Upper lobe of left lung (tissue), 6 donors: Measurements from ENCODE around the gene CDRT15. TPM values are rescaled to one million over a fixed set of nuclear protein-coding genes. Genes with fewer than 3 reads are reported as not detected.
"Not testable (repeated sequence)": the region's sequence is repeated elsewhere in the genome, so short reads cannot be mapped to it uniquely, and the experiment has no call there.

Source experiments
- ATAC-seq, 2 donors: fragments of 200-7000 bp; cut with Tn5 transposase; one replicate each; pipeline ENCODE4 v1.9.1; 2022; ENCODE audit warnings: mild to moderate bottlenecking in 2 of 2, moderate library complexity in 2 of 2; ENCODE audit not compliant: low FRiP score in 2 of 2
- DNase-seq, 2 donors: peaks; one replicate each; pipeline ENCODE4 v3.0.0-alpha.2; 2019 to 2020
- H3K27ac ChIP-seq, 4 donors: fragments of 200-600 bp; sonication (generic); one replicate each; pipeline ENCODE4 v1.5.1; 2016 to 2019
- H3K27me3 ChIP-seq, 4 donors: fragments of 200-600 bp; sonication (generic); one replicate each; pipeline ENCODE4 v1.5.1; 2017 to 2019
- H3K36me3 ChIP-seq, 4 donors: fragments of 200-600 bp; sonication (generic); one replicate each; pipeline ENCODE4 v1.5.1; 2016 to 2019
- H3K4me1 ChIP-seq, 4 donors: fragments of 200-600 bp; sonication (generic); one replicate each; pipeline ENCODE4 v1.5.1; 2018 to 2019
- H3K4me3 ChIP-seq, 4 donors: fragments of 200-600 bp; sonication (generic); one replicate each; pipeline ENCODE4 v1.5.1; 2017 to 2019; ENCODE audit warnings: mild to moderate bottlenecking in 2 of 4, moderate library complexity in 1 of 4
- H3K9me3 ChIP-seq, 4 donors: fragments of 200-600 bp; sonication (generic); one replicate each; pipeline ENCODE4 v1.5.1; 2018 to 2019
- CTCF ChIP-seq, 6 experiments: fragments of 450-650 bp in 4 of 6; fragments of 200-600 bp in 2 of 6; sonication (generic) in 2 of 6; IDR thresholded peaks; one replicate each; pipeline ENCODE4 v1.5.1; 2016 to 2019; ENCODE audit warnings: antibody characterized with exemption in 6 of 6
- EP300 ChIP-seq, 4 donors: sonication (generic); formaldehyde crosslinking; IDR thresholded peaks; one replicate each; pipeline ENCODE4 v1.5.1; 2017; ENCODE audit warnings: antibody characterized with exemption in 4 of 4, control low read depth in 2 of 4
- POLR2A ChIP-seq, 4 donors: fragments of 450-650 bp; IDR thresholded peaks; one replicate each; pipeline ENCODE4 v1.5.1; 2016 to 2017; ENCODE audit warnings: antibody characterized with exemption in 4 of 4, mild to moderate bottlenecking in 2 of 4
- POLR2AphosphoS5 ChIP-seq, 2 donors: sonication (generic); formaldehyde crosslinking; IDR thresholded peaks; one replicate each; pipeline ENCODE4 v1.5.1; 2017; ENCODE audit warnings: antibody characterized with exemption in 2 of 2
- WGBS, 2 donors: methylation state at CpG; one replicate each; pipeline ENCODE4 v1.1.5; 2017 to 2018; 5-methylcytosine and 5-hydroxymethylcytosine counted together
- total RNA-seq, 6 donors: library from RNA; depleted of rRNA in 4 of 6; stranded (reverse); fragments of >200 nt in 4 of 6; gene quantifications; one replicate each; pipeline versions ENCODE4 v1.1.0 to v1.2.1, GENCODE V29; 2016 to 2021
- donor health status: DM: no; HTN: no; CAD: no; lungs with moderate emphysema.
- donor health status: DM: no; HTN: yes; CAD: no; lungs with severe emphysema.

CDRT15 gene
- not detected for total RNA-seq

GRCh38 chr17:14236762-14237161, at the start of gene CDRT15:
Gene CDRT15, minus strand, starts transcription at chr17:14236862. Its CDS starts 29 bp downstream, at chr17:14236833.
- ATAC-seq = peak in 1 of 2 donors; percentile 66
- DNase-seq, H3K9me3 ChIP-seq, H3K27me3 ChIP-seq, H3K36me3 ChIP-seq, H3K4me3 ChIP-seq, H3K4me1 ChIP-seq, H3K27ac ChIP-seq: not testable (repeated sequence)
- 87 to 91% methylated on average over 9 to 11 of the region's 11 CpGs for WGBS, 2 donors

GRCh38 chr17:14282726-14283125, 46.1 kb upstream of the CDRT15 start:
- TF ChIP-seq EP300 (IDR thresholded peaks at IDR 0.05) (no peak), POLR2AphosphoS5 (IDR thresholded peaks at IDR 0.05) (no peak), CTCF (IDR thresholded peaks at IDR 0.05) (no peak), POLR2A (IDR thresholded peaks at IDR 0.05) (no peak)
- no peak for DNase-seq
- WGBS, 2 donors = 77 to 81% methylated on average over 2 of the region's 2 CpGs
- Histone ChIP-seq H3K4me1 (no peaks in the 10 kb centered on the region), H3K4me3 (no peak overlapping the region), H3K27ac (no peak overlapping the region), H3K36me3 (no peaks in the 10 kb centered on the region), H3K27me3 (no peaks in the 10 kb centered on the region), H3K9me3 (no peaks in the 10 kb centered on the region)
- ATAC-seq = no peak

- ATAC-seq (no peak), DNase-seq (no peak)
- no peaks in the 10 kb centered on the region for H3K4me1 ChIP-seq
- WGBS, 2 donors = 95 to 96% methylated on average over 3 of the region's 3 CpGs
- TF ChIP-seq EP300 (IDR thresholded peaks at IDR 0.05) (no peak), POLR2AphosphoS5 (IDR thresholded peaks at IDR 0.05) (no peak), POLR2A (IDR thresholded peaks at IDR 0.05) (no peak), CTCF (IDR thresholded peaks at IDR 0.05) (no peak)
- H3K36me3 ChIP-seq = no peaks in the 10 kb centered on the region
- no peaks in the 10 kb centered on the region for H3K9me3 ChIP-seq
- H3K27me3 ChIP-seq = no peaks in the 10 kb centered on the region
- no peak overlapping the region for H3K27ac ChIP-seq
- H3K4me3 ChIP-seq = no peak overlapping the region
Measured at GRCh38 chr17:14281530-14281929, 44.9 kb upstream of the CDRT15 start.

GRCh38 chr17:14276535-14277250, 40.0 kb upstream of the CDRT15 start:
- no peaks in the 10 kb centered on the region for H3K9me3 ChIP-seq
- no peaks in the 10 kb centered on the region for H3K4me1 ChIP-seq
- no peak for TF ChIP-seq EP300 (IDR thresholded peaks at IDR 0.05)
- no peak for TF ChIP-seq POLR2AphosphoS5 (IDR thresholded peaks at IDR 0.05)
- TF ChIP-seq CTCF (IDR thresholded peaks at IDR 0.05) = no peak
- no peak for TF ChIP-seq POLR2A (IDR thresholded peaks at IDR 0.05)
- WGBS, 2 donors = 51 to 68% methylated on average over 2 of the region's 2 CpGs
- H3K27ac ChIP-seq = no peak overlapping the region
- no peak overlapping the region for H3K4me3 ChIP-seq
- no peaks in the 10 kb centered on the region for H3K27me3 ChIP-seq
- DNase-seq (no peak), ATAC-seq (no peak)
- H3K36me3 ChIP-seq = no peaks in the 10 kb centered on the region

GRCh38 chr17:14270508-14270907, 33.8 kb upstream of the CDRT15 start:
- H3K9me3 ChIP-seq = no peaks in the 10 kb centered on the region
- no peak overlapping the region for H3K27ac ChIP-seq
- no peak for ATAC-seq
- H3K4me3 ChIP-seq = no peak overlapping the region
- no peak for DNase-seq
- no peaks in the 10 kb centered on the region for H3K4me1 ChIP-seq
- 58 to 82% methylated on average over 2 of the region's 2 CpGs for WGBS, 2 donors
- no peaks in the 10 kb centered on the region for H3K27me3 ChIP-seq
- H3K36me3 ChIP-seq = no peaks in the 10 kb centered on the region
- TF ChIP-seq EP300 (IDR thresholded peaks at IDR 0.05) = no peak
- TF ChIP-seq POLR2AphosphoS5 (IDR thresholded peaks at IDR 0.05) = no peak
- no peak for TF ChIP-seq POLR2A (IDR thresholded peaks at IDR 0.05)
- no peak for TF ChIP-seq CTCF (IDR thresholded peaks at IDR 0.05)
